ENCODE data around the gene YLPM1.

YLPM1 gene

GRCh38 chr14:74875941-74876913 lies 113.1 kb downstream of the YLPM1 start, which contains the start of gene PROX2:
Gene PROX2 (minus strand): TSS chr14:74876145. CDS start chr14:74863834, 12,311 bp downstream.
- DNase-seq = no peak

- DNase-seq = no peak
These were observed 116.5 kb downstream of the YLPM1 start for GRCh38 chr14:74879427-74880182.

GRCh38 chr14:74881431-74882102 lies 118.5 kb downstream of the YLPM1 start, which contains the start of gene DLST:
Gene DLST (plus strand): TSS chr14:74881916. CDS start chr14:74881954, 38 bp downstream.
- peak; percentile 75 for DNase-seq

- DNase-seq = peak; percentile 47
These were observed 119.2 kb downstream of the YLPM1 start for GRCh38 chr14:74882103-74882920.

All from effector CD4-positive, alpha-beta T cell (primary cell).